ENCODE data around the gene GALNS. TPM values are rescaled to one million over a fixed set of nuclear protein-coding genes. Genes with fewer than 3 reads are reported as not detected.

Gene GALNS
- total and polyA plus RNA-seq, 2 donors (not counting 3 experiments of a cell fraction or from before 2014, with no cell fraction given) = 21.8 to 40.2 TPM

GRCh38 chr16:88895335-88895734 is 38.6 kb upstream of the GALNS start:
- BruUV-seq (replicated peaks) = no TSS peak
- TF ChIP-seq POLR2A (IDR thresholded peaks at IDR 0.05; ENCODE audit: low read depth, low read length) = no peak
- no peak for TF ChIP-seq POLR2AphosphoS5 (IDR thresholded peaks at IDR 0.05; ENCODE audit: insufficient read depth, low read depth, low read length)
- TF ChIP-seq EZH2 (IDR thresholded peaks at IDR 0.05; ENCODE audit: borderline replicate concordance, low read depth, low read length, severe bottlenecking) = no peak
- TF ChIP-seq, protein P1, sequence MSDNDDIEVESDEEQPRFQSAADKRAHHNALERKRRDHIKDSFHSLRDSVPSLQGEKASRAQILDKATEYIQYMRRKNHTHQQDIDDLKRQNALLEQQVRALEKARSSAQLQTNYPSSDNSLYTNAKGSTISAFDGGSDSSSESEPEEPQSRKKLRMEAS (IDR thresholded peaks at IDR 0.05; ENCODE audit: insufficient read depth, insufficient read length) = no peak
- TF ChIP-seq CTCF (IDR thresholded peaks at IDR 0.05; ENCODE audit: extremely low read depth in 1 of 2, insufficient read depth in 1 of 2, low read depth in 1 of 2, low read length in 2 of 2) = no peak
- no peak for TF ChIP-seq MYC (IDR thresholded peaks at IDR 0.05; ENCODE audit: low read depth, low read length)
- TF ChIP-seq GATA2 (IDR thresholded peaks at IDR 0.05; ENCODE audit: insufficient read depth, insufficient read length, low read depth, low read length) = no peak
- no peak for TF ChIP-seq JUN (IDR thresholded peaks at IDR 0.05; ENCODE audit: borderline replicate concordance, insufficient read depth, insufficient read length, low read depth)
- TF ChIP-seq FOS (IDR thresholded peaks at IDR 0.05; ENCODE audit: borderline replicate concordance, insufficient read depth, low read length) = no peak
- no peaks in the 10 kb centered on the region for H4K20me1 ChIP-seq (replicated peaks; ENCODE audit: control insufficient read depth, extremely low read depth, insufficient read depth, low read length)
- no peak overlapping the region for H3K27ac ChIP-seq (ENCODE audit: insufficient read depth, low read depth, low read length)
- POLR2A ChIA-PET = no interaction called here
- dilution Hi-C loops (cut with MboI; ENCODE audit: extremely low pct_ligation_motif_present, low sequenced_read_pairs) = no loop called here
- H3K4me3 ChIP-seq (replicated peaks in 1 of 3; ENCODE audit: insufficient read depth in 1 of 3, low read depth in 1 of 3, low read length in 3 of 3) = no peak overlapping the region
- H3K9me1 ChIP-seq (replicated peaks; ENCODE audit: control insufficient read depth, extremely low read depth, insufficient read depth, low read length) = no peaks in the 10 kb centered on the region
- intact Hi-C loops (cut with micrococcal nuclease) = no loop called here
- no peak overlapping the region for H2AFZ ChIP-seq (ENCODE audit: low read depth, low read length)
- H3K9me3 ChIP-seq (replicated peaks; ENCODE audit: control insufficient read depth, insufficient read depth, low read length) = no peaks in the 10 kb centered on the region
- CTCF ChIA-PET = no interaction called here
- FAIRE-seq (no peak), DNase-seq (ENCODE audit: low read depth, low spot score) (no peak)
- H3K4me1 ChIP-seq (ENCODE audit: control insufficient read depth, extremely low read depth, insufficient read depth, low read length) = no peaks in the 10 kb centered on the region
- no peaks in the 10 kb centered on the region for H3K27me3 ChIP-seq (ENCODE audit: control insufficient read depth in 2 of 2, insufficient read depth in 2 of 2, low read length in 2 of 2)
- no peaks in the 10 kb centered on the region for H3K79me2 ChIP-seq (ENCODE audit: control insufficient read depth, insufficient read depth, low read length)
- H3K9ac ChIP-seq (replicated peaks; ENCODE audit: extremely low read depth, insufficient read depth, low read length) = no peak overlapping the region
- no peaks in the 10 kb centered on the region for H3K36me3 ChIP-seq (ENCODE audit: control insufficient read depth in 2 of 2, extremely low read depth in 1 of 2, insufficient read depth in 2 of 2, low read length in 2 of 2)
- H3K4me2 ChIP-seq (ENCODE audit: insufficient read depth, low read length) = no peak overlapping the region
